ENCODE results near the gene RXRG.

- no peak for TF ChIP-seq POLR2A (IDR thresholded peaks at IDR 0.05; ENCODE audit: low read depth, low read length)
- TF ChIP-seq CTCF (IDR thresholded peaks at IDR 0.05; ENCODE audit: extremely low read depth in 1 of 2, insufficient read depth in 1 of 2, low read depth in 1 of 2, low read length in 2 of 2), result no peak
- no peak for TF ChIP-seq FOS (IDR thresholded peaks at IDR 0.05; ENCODE audit: borderline replicate concordance, insufficient read depth, low read length)
Measured at GRCh38 chr1:165409657-165410358, 35.1 kb downstream of the RXRG start.

Data from endothelial cell of umbilical vein (primary cell).